Esophagus muscularis mucosa (tissue), 4 donors: ENCODE results near the gene OR4F29. TPM values are rescaled to one million over a fixed set of nuclear protein-coding genes. Genes with fewer than 3 reads are reported as not detected.
"Not testable (repeated sequence)": the region's sequence is repeated elsewhere in the genome, so short reads cannot be mapped to it uniquely, and the experiment has no call there.

Experiments
- DNase-seq: peaks from one replicate; pipeline ENCODE4 v3.0.0-alpha.2; 2017; ENCODE audit errors: extremely low spot score
- H3K27ac ChIP-seq, 4 donors: fragments of 200-600 bp; sonication (generic); replicated peaks in 1 of 4; 1 replicate in 3 of 4; 2 replicates in 1 of 4; pipeline ENCODE4 v1.5.1; 2016 to 2019; ENCODE audit warnings: mild to moderate bottlenecking in 1 of 4
- H3K27me3 ChIP-seq, 4 donors: fragments of 200-600 bp; sonication (generic); one replicate each; pipeline versions ENCODE4 v1.5.1 to v1.6.0; 2016 to 2019
- H3K36me3 ChIP-seq, 4 donors: fragments of 200-600 bp; sonication (generic); one replicate each; pipeline ENCODE4 v1.5.1; 2016 to 2019
- H3K4me1 ChIP-seq, 4 donors: fragments of 200-600 bp; sonication (generic); one replicate each; pipeline ENCODE4 v1.5.1; 2016 to 2019
- H3K4me3 ChIP-seq, 4 donors: fragments of 200-600 bp; sonication (generic); 1 replicate in 2 of 4; 2 replicates in 2 of 4; pipeline ENCODE4 v1.5.1; 2016 to 2019; ENCODE audit warnings: mild to moderate bottlenecking in 4 of 4, moderate library complexity in 1 of 4
- H3K9me3 ChIP-seq, 4 donors: fragments of 200-600 bp; sonication (generic); 1 replicate in 3 of 4; 2 replicates in 1 of 4; pipeline ENCODE4 v1.5.1; 2016 to 2019
- intact Hi-C: fragments of 100-400 bp; cut with DNase I; formaldehyde crosslinking; loops from one replicate; pipeline ENCODE4 v1.15.1; 2023
- total RNA-seq, 4 donors: library from RNA; depleted of rRNA; stranded (reverse); fragments of >200 nt; gene quantifications; one replicate each; pipeline versions ENCODE4 v1.1.0 to v1.2.1, GENCODE V29; 2016

OR4F29 gene, protein sequence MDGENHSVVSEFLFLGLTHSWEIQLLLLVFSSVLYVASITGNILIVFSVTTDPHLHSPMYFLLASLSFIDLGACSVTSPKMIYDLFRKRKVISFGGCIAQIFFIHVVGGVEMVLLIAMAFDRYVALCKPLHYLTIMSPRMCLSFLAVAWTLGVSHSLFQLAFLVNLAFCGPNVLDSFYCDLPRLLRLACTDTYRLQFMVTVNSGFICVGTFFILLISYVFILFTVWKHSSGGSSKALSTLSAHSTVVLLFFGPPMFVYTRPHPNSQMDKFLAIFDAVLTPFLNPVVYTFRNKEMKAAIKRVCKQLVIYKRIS
- not detected for total RNA-seq

GRCh38 chr1:451578-451977, at the start of gene OR4F29:
Gene OR4F29 (minus strand): TSS chr1:451678. CDS start chr1:451678, 0 bp downstream.
- H3K27ac ChIP-seq, intact Hi-C loops, DNase-seq, H3K27me3 ChIP-seq, H3K36me3 ChIP-seq, H3K9me3 ChIP-seq, H3K4me1 ChIP-seq, H3K4me3 ChIP-seq: not testable (repeated sequence)

Other genes starting within 250 kb of the OR4F29 start
- not detected for gene OR4F16, start 235.0 kb upstream of the OR4F29 start, total RNA-seq